Colonic mucosa (tissue), 4 donors: ENCODE data around the gene OR6M1. TPM values are rescaled to one million over a fixed set of nuclear protein-coding genes. Genes with fewer than 3 reads are reported as not detected.

Experiments used
- DNase-seq: peaks from one replicate; pipeline ENCODE4 v3.0.0-alpha.2; 2020
- H3K27ac ChIP-seq: fragments of 200-600 bp; one replicate; pipeline ENCODE4 v1.8.0; 2021
- H3K27me3 ChIP-seq: fragments of 200-600 bp; one replicate; pipeline ENCODE4 v1.8.0; 2021
- H3K36me3 ChIP-seq: fragments of 200-600 bp; one replicate; pipeline ENCODE4 v1.8.0; 2021
- H3K4me1 ChIP-seq: fragments of 200-600 bp; one replicate; pipeline ENCODE4 v1.8.0; 2021; ENCODE audit warnings: mild to moderate bottlenecking
- H3K4me3 ChIP-seq: fragments of 200-600 bp; one replicate; pipeline ENCODE4 v1.8.0; 2021
- H3K9ac ChIP-seq, 2 donors: one replicate each; pipeline ENCODE4 v1.7.0; 2013; ENCODE audit warnings: control low read depth in 2 of 2, low read depth in 2 of 2, low read length in 2 of 2
- H3K9me3 ChIP-seq: fragments of 200-600 bp; one replicate; pipeline ENCODE4 v1.8.0; 2021
- CTCF ChIP-seq: fragments of 200-600 bp; IDR thresholded peaks from one replicate; pipeline ENCODE4 v1.8.0; 2022; ENCODE audit warnings: antibody characterized with exemption, mild to moderate bottlenecking
- intact Hi-C: fragments of 100-400 bp; cut with DNase I; formaldehyde crosslinking; loops from one replicate; pipeline ENCODE4 v1.14.1; 2022
- total RNA-seq, 2 donors: library from RNA; stranded (reverse); fragmentation: NEBNext Ultra II Directional in 1 of 2; extraction: Animal tissue kit (Norgen Biotek cat#: 25700) in 1 of 2; gene quantifications; one replicate each; pipeline ENCODE4 v1.2.1, GENCODE V29; 2021
- donor health status: healthy.
- donor health status: DM: no; HTN: no; CAD: no.
- donor health status: DM: no; HTN: no; CAD: no.

Gene OR6M1
- total RNA-seq, 2 donors from 2014 or later = not detected

GRCh38 chr11:123838659-123839058 is 32.5 kb upstream of the OR6M1 start:
- H3K4me3 ChIP-seq = no peak overlapping the region
- H3K27me3 ChIP-seq = no peaks in the 10 kb centered on the region
- no peaks in the 10 kb centered on the region for H3K4me1 ChIP-seq
- no peak overlapping the region for H3K27ac ChIP-seq
- H3K36me3 ChIP-seq = no peaks in the 10 kb centered on the region
- no peak overlapping the region for H3K9ac ChIP-seq
- H3K9me3 ChIP-seq = no peaks in the 10 kb centered on the region
- intact Hi-C loops = no loop called here
- no peak for DNase-seq
- no peak for TF ChIP-seq CTCF

- Histone ChIP-seq H3K4me3 (no peak overlapping the region), H3K9ac (no peak overlapping the region), H3K27ac (no peak overlapping the region), H3K27me3 (no peaks in the 10 kb centered on the region), H3K4me1 (no peaks in the 10 kb centered on the region), H3K9me3 (no peaks in the 10 kb centered on the region), H3K36me3 (no peaks in the 10 kb centered on the region)
- no peak for DNase-seq
- TF ChIP-seq CTCF = no peak
- intact Hi-C loops = no loop called here
These were observed 32.0 kb upstream of the OR6M1 start for GRCh38 chr11:123838199-123838598.

GRCh38 chr11:123833095-123833494 is 26.9 kb upstream of the OR6M1 start:
- H3K36me3 ChIP-seq = no peaks in the 10 kb centered on the region
- DNase-seq = no peak
- no peak overlapping the region for H3K9ac ChIP-seq
- H3K27ac ChIP-seq = no peak overlapping the region
- no peaks in the 10 kb centered on the region for H3K27me3 ChIP-seq
- TF ChIP-seq CTCF = no peak
- H3K4me3 ChIP-seq = no peak overlapping the region
- H3K9me3 ChIP-seq = no peaks in the 10 kb centered on the region
- intact Hi-C loops = no loop called here
- no peaks in the 10 kb centered on the region for H3K4me1 ChIP-seq

- Histone ChIP-seq H3K9ac (no peak overlapping the region), H3K4me3 (no peak overlapping the region), H3K4me1 (no peaks in the 10 kb centered on the region), H3K27me3 (no peaks in the 10 kb centered on the region), H3K27ac (no peak overlapping the region), H3K9me3 (no peaks in the 10 kb centered on the region), H3K36me3 (no peaks in the 10 kb centered on the region)
- DNase-seq = no peak
- intact Hi-C loops = no loop called here
- no peak for TF ChIP-seq CTCF
These were observed 23.6 kb upstream of the OR6M1 start for GRCh38 chr11:123829745-123830144.

GRCh38 chr11:123822599-123822998 is 16.4 kb upstream of the OR6M1 start:
- Histone ChIP-seq H3K36me3 (no peaks in the 10 kb centered on the region), H3K4me1 (no peaks in the 10 kb centered on the region), H3K27me3 (no peaks in the 10 kb centered on the region), H3K27ac (no peak overlapping the region), H3K9ac (no peak overlapping the region), H3K4me3 (no peak overlapping the region), H3K9me3 (no peaks in the 10 kb centered on the region)
- intact Hi-C loops = no loop called here
- TF ChIP-seq CTCF = no peak
- no peak for DNase-seq

- no peak overlapping the region for H3K9ac ChIP-seq
- no peaks in the 10 kb centered on the region for H3K27me3 ChIP-seq
- no peak overlapping the region for H3K4me3 ChIP-seq
- H3K4me1 ChIP-seq = no peaks in the 10 kb centered on the region
- no peaks in the 10 kb centered on the region for H3K36me3 ChIP-seq
- H3K9me3 ChIP-seq = no peaks in the 10 kb centered on the region
- DNase-seq = peak; percentile 46
- no peak for TF ChIP-seq CTCF
- intact Hi-C loops = no loop called here
- H3K27ac ChIP-seq = peak overlapping the region; percentile 16
These were observed 15.9 kb upstream of the OR6M1 start for GRCh38 chr11:123822032-123822431.
